ENCODE data around the gene ASAP3.
A peak's percentile ranks its signal among the peaks of the same experiment; 100 is the strongest.

Gene ASAP3

GRCh38 chr1:23483321-23484252 is at the start of gene ASAP3:
Gene ASAP3, minus strand, starts transcription at chr1:23484179. Its CDS starts 46 bp downstream, at chr1:23484133.
- no peak for DNase-seq (ENCODE audit: low read depth)

DNA sequence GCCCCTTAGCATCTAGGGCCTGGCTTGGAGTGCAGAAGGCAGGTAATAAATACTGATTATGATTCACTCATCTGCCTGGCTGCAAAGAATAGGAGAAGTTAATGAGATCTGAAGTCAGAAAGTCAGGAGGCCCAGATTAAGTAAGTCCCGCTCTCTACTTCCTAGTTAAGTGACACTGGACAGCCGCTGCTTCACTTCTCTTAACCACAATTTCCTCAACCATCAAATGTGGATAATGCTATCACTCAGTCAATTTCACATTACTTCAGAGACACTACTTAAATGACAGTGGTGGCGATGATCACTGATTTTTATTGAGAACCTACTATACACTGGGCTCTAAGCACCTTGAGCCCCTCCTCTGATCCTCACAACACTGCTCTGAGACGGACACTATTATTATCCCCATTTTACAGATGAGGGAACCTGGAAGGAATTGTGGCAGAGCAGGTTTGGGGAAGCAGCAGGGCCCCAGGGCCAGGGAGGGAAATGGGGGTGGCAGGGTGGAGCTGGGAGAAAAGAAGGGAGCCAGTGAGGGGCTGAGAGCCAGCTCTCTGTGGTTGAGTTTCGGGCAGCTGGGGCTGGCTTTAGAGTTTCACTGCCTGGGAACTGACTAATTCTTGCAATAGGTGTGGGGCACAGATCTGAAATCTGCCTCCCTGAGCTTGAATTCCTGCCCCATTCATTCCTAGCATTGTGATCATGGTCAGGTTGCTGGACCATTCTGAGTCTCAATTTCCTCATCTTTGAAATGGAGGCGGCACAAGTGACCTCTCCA is 49.5 kb upstream of the ASAP3 start:
- DNase-seq (ENCODE audit: low read depth), result no peak

- no peak for DNase-seq (ENCODE audit: low read depth)
Observed at GRCh38 chr1:23531562-23532094, 47.6 kb upstream of the ASAP3 start.

- DNase-seq (ENCODE audit: low read depth), result peak; percentile 70
Observed at GRCh38 chr1:23530747-23531561, 47.0 kb upstream of the ASAP3 start, which contains the start of gene E2F2. Gene E2F2, minus strand, starts transcription at chr1:23531233. Its CDS starts 440 bp downstream, at chr1:23530793.

DNA sequence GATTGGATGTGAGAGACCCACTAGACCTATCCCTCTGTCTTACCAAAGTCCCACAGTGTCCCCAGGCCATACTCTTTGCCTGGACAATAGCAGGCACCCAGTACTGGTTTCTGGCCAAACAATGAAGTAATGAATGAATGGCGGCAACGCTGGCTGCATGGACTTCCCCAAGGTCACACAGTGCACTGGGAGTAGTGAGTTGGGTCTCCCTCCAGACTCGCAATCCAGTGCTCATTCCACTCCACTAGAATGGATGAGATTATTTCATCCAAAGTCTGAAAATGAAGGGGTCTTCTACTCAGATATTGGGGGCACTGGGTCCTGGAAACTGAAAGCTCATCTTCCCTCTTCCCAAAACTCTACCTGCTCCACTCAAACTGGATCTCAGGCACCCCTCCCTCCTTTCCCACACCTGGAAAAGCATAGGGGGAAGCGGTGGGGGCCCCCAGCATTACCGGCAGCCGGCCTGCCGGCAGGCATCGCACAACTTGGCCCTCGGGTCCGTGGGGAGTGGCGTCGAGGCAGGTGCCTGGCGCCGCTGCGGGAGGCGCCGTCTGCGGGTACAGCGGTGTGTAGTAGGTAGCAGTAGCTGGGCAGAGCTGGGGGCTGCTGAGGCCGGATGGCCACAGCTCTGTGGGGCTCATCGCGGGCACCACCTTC is 46.2 kb upstream of the ASAP3 start:
- no peak for DNase-seq (ENCODE audit: low read depth)

GRCh38 chr1:23529146-23530086 is 45.4 kb upstream of the ASAP3 start:
- no peak for DNase-seq (ENCODE audit: low read depth)

DNA sequence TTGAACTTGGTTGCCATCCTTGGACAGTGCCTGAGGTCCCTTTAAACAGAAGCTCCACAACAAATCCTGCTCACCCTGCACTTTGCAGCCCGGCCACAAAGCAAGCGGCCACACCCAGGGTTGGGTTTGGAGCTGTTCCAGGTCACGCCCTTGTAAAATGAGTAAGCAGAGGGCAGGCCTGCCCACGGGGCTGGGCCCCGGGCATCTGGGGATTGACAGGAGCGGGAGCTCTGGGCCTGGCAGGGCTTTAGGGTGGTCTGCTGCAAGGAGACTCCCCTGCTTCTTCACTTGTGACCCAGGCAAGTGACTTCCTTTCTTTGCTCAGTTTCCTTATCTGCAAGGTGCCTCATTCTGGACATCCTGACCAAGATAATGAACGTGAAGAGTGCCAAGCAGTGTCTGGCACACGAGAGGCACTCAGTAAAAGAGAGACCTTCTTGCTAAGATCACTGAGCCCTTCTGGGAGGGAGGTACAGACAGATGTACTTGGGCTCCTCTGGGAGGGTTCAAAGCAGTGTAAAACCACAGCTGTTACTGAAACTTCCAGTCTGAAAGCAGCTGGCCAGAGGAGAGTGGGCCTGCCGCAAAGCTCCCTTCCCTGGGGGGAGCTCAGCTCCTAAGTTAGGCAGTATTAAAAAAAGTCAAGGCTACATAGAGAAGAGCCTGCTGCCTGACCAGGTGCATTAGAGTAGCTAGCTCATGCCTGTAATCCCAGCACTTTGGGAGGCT is 44.4 kb upstream of the ASAP3 start:
- DNase-seq (ENCODE audit: low read depth), result peak; percentile 79

GRCh38 chr1:23527900-23528249 is 43.9 kb upstream of the ASAP3 start:
- DNase-seq (ENCODE audit: low read depth), result no peak

DNA sequence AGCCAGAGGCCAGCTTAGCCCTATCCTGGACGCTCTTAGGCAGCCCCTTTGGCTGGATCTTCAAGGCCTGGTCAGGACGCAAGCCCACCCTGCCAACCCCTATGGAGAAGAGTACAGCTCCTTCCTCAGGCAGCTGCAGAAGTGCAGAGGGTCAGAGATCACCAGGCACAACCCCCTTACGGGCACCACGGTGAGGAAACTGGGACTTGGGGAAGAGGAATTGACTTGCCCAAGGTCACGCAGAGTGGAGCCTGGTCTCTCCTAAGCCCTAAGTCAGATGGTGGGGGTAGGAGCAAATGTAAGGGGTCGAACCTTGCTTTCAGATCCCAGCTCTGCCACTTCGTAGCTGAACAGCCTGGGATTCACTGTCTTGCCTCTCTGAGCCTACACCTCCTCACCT is 43.4 kb upstream of the ASAP3 start:
- no peak for DNase-seq (ENCODE audit: low read depth)

- DNase-seq (ENCODE audit: low read depth), result no peak
Observed at GRCh38 chr1:23526329-23527041, 42.5 kb upstream of the ASAP3 start.

DNA sequence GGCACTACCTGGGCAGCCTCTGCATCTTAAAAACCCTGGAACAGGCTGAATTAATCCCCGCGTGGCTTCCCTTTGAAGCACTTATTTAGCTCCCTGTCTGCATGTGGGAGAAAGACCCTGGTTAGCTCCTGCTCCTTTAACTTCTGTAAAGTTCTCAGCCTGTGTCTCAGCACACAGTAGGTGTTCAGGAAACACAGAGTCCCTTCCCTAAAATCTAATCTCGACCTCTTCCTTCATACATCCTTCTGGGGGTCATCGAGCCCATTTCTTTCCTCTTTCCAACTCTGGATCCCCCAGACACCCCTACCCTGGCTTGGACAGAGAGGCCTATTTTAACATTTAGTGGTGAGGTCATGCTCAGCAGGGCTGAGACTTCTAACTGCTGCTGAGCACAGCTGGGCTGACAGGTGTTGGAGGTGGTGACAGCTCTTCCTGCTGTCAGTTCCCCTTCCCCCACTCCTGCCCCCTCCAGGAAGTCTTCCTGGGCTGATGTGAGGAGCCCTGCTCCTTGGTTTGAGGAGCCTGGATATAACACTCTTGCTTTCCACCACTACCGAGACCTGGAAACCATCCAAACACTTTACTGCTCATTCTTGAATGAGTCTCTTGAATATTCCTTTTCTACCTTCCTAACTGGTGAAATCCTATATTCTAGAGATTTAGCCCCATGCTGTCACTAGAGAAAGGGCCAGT is 41.7 kb upstream of the ASAP3 start:
- no peak for DNase-seq (ENCODE audit: low read depth)

GRCh38 chr1:23524716-23525401 is 40.9 kb upstream of the ASAP3 start:
- peak; percentile 99 for DNase-seq (ENCODE audit: low read depth)

DNA sequence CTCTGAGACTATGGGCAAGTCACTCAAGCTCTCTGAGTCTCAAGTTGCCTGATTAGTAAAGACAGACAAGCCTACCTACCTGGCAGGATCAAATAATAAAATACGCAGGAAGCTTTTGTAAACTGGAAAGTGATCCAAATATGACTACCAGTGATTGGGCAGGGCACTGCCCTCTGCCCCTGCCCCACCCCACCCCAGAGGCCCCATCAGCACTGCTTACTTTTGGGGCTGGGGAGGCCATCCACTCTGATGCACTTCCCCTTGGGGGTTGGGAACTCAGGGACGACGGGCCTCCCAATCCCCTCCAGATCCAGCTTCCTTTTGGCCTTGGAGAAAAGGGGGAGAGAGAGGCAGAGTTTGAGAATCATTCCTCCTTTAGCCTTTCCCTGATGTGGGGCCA is 40.2 kb upstream of the ASAP3 start:
- no peak for DNase-seq (ENCODE audit: low read depth)

DNA sequence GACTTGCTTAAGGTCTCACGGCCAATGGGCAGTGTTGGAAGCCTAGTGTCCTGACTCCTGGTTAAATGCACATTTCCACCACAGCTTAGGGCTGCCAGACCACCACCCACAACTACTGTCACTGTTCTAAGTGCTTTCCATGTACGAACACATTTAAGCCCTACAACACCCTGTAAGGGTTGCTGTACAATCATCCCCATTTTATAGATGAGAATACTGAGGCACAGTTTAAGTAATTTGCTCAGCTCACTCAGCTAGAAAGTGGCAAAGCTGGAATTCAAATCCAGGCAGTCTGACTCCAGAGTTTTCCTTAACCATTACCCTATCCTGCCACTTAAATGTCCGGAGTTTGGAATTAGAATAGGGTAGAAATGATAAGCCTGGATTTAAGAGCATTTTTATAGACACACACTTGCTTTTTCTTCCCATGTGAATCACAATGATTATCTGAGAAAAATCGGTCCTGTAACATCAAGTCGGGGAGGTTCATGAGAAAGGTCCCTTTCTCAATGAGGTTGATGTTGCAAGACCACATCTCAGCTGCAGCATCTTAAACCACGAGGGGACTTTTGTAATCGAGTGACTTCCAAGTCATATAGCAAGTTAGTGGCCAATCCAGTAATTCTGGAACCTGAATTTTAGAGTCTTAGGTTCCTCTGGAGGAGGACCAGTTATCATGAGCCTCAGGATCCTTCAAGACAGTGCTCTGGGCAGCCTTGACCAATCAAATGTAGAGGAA is 38.4 kb upstream of the ASAP3 start:
- DNase-seq (ENCODE audit: low read depth), result no peak

- no peak for DNase-seq (ENCODE audit: low read depth)
Observed at GRCh38 chr1:23521588-23521987, 37.6 kb upstream of the ASAP3 start.

GRCh38 chr1:23517581-23517980 is 33.6 kb upstream of the ASAP3 start:
- DNase-seq (ENCODE audit: low read depth), result no peak

GRCh38 chr1:23515905-23516304 is 31.9 kb upstream of the ASAP3 start:
- no peak for DNase-seq (ENCODE audit: low read depth)
